Fibroblast of upper back skin (primary cell): ENCODE data around the gene GRID1.
"Not testable (repeated sequence)": the region's sequence is repeated elsewhere in the genome, so short reads cannot be mapped to it uniquely, and the experiment has no call there.

Experiments
- DNase-seq: peaks from one replicate; pipeline ENCODE4 v3.0.0-alpha.2; 2013

GRID1 gene

DNA sequence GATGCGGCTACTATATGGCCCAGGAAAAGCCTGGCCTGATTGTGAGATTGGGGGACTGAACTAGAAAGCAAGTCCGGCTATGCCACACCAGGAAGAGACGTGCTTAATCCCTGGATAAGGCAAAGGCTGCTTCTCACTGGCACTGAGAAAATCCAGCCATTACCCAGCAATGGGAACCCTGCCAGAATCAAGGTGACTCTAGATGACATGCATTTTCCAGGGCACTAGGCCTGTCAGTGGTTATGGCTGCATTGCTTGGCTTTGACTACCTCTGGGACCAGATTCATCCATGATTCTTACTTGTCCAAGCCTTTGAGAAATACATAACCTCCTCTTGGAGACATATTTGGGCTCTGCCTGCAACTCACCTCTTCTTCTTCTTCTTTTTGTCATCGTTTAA, 317.2 kb downstream of the GRID1 start:
- DNase-seq = no peak

DNA sequence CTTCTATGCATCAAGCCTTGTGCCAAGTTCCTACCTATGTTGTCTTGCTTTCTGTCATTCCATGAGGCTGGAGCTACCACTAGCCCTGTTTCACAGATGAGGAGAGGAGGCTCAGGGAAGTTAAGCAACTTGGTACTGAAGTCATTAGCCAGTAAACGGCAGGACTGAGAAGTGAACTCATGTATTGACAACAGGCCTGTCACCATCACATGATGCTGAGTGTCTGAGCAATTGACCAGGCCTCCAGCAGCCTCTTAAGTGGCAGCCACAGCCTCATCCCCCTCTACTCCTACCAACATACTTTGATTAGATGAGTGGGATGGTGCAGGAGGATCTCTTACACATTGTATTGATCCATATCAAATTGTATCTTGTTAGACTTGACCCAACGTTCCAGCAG, 317.6 kb downstream of the GRID1 start:
- no peak for DNase-seq

DNA sequence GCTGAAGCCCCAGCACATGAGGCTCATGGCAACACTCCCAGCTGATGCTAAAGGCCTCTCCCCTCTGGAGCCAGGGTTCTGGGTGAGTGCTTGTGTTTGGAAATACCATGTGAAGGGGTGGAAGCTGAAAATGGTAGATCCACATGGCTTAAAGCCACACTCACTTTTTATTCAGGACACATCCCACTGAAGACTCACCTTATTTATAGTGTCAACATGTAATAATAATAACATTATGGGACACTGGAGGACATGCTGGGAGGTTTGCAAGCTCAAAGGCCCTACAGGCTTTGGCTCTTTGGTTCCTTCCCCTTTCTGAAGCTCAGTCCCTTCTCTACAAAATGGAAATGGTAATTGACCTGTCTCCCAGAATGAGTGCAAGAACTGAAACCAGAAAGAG, 318.0 kb downstream of the GRID1 start:
- DNase-seq = no peak

DNA sequence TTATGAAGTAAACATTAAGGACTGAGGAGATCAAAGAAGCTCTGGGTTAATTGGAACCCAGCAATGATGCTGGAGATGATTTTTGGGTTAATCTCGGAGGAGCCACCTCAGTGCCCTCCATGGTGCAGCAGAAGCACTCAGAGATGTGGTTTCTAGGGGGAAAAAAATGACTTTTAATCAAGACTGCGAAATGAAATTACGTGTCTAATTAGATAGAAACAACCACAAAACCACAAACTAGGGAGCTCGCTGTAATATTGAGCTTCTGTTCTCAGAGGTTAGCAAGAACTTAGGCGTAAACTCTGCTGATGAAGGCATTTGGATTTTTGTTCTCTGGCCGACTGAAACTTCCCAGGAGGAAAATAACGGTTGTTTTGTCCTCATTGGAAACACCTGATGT, 319.0 kb downstream of the GRID1 start:
- no peak for DNase-seq

DNA sequence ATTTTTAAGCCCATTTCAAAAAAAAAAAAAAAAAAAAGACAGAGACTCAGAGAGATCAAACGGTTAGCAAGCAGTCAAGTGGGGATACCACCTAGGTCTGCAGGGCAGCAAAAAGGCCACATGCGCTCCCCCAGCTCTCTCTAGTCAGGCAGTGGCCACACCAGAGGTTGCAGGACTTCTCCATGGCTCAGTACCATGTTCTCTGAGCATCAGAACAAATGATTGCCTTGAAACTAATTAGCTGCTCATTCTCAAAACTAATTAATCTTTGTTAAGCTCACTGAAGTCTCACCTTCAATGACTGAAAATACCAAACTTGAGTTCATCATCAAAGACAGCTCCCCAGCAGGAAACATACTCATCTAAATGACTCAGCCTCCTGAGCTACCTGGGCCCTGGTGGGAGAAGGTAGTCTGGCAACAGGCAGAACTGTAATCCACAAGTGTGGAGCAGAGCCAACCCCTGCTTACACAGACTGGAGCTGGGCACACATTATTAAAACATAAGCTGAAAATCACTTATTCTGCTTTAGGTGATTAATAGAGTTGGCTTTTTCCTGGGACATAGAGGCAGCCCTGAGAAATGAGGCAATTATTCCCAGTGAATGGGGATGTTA, 319.6 kb downstream of the GRID1 start:
- no peak for DNase-seq

DNA sequence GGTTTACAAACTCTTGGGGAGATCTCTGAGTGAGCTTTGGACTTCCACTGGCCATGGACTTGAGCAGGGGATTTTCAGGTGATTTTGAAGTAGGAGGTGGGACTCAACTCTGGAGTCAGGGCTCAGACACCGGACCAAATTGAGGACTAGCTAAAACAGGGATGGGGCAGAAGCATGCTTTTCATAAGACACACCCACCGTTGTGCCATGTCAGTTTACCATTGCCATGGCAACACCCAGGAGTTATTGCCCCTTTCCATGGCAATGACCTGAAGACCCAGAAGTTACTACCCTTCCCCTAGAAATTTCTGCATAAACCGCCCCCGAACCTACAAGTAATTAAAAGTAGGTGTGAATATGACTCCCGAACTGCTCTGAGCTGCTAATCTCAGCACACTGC, 320.7 kb downstream of the GRID1 start:
- DNase-seq = no peak

DNA sequence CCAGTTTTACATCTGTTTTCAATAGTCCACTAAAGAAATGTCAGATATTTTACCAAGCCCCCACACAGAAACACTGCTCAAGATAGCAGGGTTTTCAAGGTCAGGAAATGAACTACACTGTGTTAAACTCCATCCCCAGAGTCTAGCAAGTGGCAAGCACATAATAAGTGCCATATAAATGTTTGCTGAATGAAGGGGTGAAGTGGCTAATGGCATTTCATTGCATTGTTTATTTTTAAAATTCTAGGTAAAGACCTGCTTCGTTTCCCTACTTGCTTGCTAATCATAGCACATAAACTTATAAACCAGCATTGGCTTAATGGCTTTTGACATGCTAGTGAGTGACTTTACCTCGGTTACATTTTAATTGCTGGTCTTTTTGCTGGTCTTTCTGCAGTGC, 322.6 kb downstream of the GRID1 start:
- no peak for DNase-seq

DNA sequence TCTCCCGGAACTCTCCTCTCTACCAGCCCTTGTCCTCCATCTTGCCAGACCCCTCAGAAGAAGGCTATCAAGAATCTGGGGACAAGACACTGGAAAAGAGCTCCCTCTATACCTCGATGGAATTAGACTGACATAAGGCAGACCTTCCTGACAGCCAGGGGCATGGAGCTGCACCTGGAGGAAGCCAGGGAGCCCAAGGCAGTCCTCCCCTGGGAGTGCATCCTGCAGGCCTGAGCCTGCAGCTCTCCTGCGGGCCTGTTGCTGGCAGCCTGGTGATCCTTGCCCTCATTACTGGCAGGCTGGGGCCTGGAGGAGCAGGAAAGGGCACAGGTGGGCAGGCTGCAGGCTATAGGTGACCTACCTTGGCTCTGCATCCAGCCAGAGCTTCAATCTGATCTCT, 323.4 kb downstream of the GRID1 start:
- DNase-seq = no peak

DNA sequence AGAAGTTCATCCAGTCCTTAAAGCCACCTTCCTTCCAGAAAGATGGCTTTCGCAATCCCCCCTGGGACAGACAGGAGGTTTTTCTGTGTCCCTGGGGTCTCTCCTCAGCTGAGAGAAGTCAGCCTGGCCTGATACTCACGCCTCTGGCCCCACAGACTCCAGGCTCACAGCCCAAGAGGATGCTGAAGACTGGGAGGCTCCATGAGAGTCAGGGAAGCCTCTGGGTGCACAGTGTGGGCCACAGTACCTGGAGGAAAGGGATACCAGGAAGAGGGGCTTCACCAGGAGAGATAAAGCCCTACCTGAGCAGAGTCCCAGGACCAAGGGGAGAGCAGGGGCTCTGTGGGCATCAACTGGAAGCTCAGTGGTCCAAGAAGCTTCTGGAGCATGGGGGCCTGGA, 324.4 kb downstream of the GRID1 start:
- DNase-seq = no peak

DNA sequence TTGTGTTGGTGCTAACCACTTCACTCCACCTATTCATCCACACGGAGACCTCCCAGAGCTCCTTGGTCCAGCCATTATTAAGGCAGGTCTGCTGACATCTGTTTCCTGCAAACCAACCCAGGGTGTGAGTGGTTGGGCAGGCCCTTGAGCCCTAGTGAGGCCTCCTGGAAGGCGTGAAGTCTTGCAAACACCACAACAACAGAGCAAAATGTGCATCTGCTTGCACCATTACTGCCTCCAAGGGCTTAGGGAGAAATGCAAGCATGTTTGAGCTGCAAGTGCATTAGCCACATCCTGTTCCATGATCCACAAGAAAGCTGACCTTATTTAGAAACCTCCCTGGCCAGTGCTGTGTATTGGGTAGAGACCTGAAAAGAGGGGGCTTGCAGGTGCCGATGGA, 325.5 kb downstream of the GRID1 start:
- DNase-seq = no peak

DNA sequence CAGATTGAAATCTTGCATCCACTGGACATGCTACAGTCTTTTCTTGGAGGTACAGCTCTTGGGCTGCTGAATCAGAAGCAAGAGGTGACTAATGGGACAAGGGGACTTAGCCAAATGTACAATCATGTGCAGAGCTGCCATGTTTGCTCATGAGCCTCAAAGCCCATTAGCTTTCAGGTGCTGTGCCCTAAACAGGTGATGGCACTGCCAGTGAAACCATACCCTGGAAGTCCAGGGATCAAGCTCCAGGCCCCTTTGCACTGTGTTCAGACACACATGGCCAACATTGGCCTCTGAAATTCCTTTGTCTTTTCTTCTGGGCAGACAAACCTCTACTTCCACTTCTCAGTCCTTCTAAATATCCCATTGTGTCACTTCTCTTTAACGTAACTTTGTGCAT, 328.2 kb downstream of the GRID1 start:
- no peak for DNase-seq

DNA sequence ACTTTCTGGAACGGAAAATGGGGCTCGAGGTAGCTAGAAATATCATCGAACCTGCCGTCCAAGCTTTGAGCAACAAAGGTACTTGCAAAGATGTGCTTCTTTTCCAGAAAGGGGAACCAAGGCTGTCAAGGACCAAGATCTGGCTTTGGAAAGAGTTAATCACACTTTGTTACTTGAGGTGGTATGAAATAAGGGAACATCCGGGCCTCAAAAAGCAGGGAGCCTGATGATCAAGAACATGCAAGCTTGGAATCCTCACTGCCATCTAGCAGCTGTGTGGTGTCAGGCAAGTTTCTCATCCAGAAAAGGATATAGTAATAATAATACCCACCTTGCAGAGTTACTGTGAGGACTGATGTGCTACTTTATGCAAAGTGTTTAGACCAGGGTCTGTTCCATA, 329.5 kb downstream of the GRID1 start:
- no peak for DNase-seq

DNA sequence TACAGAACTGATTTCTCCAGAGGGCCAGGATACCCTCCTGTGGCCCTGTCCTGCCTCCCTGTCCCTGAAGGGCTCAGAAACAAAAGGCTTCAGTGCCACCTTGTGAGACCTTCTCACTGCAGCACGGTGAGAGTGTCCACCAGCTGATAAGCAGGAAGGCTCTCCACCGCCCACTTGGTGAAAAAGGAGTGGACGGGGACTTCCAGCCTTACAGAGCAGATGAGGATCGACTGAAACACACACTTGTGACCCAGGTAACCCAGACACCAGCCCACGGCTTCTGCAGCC, 330.1 kb downstream of the GRID1 start:
- DNase-seq = no peak

DNA sequence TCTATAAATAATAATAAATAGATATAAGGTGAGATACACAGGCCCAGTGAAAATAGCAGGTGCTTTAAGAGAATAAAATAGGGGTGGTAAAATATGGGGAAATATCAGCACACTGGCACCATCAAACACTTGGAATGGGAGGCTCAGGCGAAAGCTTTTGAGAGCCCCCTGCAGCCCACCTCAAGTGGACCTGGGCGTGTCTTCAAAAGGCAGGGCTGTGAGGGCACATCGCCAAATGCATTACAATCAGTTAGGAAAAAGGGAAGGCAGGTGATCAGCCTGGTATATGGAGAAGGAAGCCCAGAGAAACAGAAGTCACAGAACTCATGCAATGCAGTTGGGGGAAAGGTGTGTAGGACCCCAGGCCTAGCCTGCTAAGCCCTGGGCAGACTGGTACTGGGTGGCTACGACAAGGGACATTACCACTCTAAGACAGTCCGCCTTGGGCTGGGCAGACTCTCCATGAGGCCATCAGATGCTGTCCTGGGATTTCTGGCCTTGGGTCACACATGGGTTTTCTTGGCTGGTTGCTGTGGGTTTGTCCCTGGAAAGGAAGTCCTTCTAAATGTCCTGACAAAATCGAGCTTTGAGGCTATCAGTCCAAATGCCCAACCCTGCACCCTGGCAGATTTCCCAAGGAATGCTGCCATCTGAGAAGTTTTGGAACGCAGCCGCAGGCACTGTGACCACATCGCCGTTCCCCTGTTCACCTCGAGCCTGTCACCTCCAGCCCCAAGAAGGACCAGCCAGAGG, 330.6 kb downstream of the GRID1 start:
- DNase-seq = no peak

DNA sequence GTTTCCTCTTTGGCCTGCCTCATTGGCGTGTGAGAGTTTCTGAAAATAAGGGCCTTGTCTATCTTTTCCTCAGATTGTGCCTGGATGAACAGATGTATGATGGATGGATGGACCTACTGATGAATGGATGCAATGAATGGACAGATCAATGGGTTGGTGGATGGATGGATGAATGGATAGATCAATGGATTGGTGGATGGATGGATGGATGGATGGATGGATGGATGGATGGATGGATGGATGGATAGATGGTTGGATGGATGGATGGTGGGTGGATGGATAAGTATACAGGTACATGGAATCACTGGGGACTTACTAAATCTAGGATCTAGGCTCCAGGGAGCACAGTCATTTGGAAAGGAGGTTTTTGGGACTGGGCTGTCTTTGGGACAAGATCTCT, 331.9 kb downstream of the GRID1 start:
- no peak for DNase-seq

DNA sequence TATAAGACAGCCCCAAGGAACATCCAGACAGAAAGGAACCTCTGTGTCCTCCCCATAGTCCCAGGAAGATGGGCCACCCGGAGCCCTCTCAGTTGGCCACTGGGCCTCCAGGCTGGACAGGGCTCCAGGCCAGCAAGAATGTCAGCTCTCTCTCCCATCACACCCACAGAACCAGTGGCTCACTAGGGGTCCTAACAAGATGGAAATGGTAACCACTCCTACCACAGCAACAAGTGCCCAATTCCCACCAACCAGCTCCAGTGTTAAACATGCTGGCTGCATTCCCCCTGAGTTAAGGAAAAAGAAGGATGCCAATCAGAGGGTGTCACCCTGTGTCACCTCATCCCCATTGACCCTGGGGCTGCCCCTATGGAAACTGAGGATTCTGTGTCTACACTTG, 333.0 kb downstream of the GRID1 start:
- no peak for DNase-seq

DNA sequence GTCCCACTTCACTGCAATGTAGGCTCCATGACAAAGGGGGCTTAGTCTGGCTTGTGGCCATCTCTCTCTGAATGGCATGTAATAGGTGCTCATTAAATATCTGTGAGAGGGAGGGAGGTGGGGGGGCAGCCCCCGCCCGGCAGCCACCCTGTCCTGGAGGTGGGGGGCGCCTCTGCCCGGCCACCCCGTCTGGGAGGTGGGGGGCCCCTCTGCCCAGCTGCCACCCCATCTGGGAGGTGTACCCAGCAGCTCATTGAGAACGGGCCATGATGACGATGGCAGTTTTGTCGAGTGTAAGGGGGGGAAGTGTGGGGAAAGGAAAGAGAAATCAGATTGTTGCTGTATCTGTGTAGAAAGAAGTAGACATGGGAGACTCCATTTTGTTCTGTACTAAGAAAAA, 334.5 kb downstream of the GRID1 start:
- DNase-seq = not testable (repeated sequence)

DNA sequence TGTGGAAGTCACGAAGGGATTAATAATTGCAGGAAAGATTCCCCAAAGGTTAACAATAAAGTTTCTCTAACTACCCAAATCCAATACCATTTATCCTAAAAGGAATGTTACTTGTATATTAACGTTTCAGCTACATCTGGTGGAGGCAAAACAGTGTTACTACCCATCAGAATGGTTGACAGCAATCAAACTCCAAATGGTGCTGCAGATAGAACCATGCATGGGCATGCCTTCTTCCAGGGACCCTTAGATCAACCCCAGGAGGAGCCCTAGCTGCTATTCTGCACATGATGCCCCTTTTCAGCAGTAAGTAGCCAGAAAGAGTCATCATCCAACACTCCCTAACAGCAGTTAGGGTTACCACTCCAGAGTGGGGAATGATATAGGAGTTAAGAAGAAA, 336.3 kb downstream of the GRID1 start:
- DNase-seq = no peak

DNA sequence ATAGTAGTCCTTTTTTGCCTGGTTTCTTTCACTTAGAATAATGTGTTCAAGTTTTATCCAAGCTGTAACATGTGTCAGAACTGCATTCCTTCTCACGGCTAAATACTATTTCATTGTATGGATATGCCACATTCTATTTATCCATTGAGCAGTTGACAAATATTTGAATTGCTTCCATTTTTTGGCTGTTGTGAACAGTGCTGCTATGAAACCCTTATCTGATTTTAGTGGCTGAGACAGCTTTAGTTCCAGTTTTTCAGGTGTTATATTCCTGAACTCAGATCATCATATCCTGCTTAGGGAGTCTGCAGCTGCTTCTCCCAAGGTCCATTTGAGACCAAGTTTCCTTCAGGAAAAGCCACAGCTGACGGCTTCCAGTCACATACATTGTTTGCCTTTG, 339.2 kb downstream of the GRID1 start:
- DNase-seq = no peak

DNA sequence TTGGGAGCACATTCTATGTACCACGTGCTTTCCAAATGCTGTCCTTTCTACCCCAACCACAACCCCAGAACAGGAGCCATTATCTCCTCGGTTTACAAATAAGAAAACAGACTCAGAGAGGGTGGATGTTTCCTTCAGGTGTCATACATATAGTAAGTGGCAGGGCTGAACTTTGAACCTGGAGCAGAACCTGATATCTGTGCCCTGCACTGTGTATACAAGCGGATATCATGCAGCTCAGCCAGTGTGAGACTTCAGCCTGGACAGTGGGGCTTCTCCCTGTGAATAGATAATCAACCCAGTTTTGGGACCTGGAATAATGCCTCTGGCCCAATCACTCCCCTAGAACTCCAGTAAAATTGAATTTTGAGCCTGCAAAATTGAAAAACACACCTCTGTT, 341.1 kb downstream of the GRID1 start:
- DNase-seq = no peak

DNA sequence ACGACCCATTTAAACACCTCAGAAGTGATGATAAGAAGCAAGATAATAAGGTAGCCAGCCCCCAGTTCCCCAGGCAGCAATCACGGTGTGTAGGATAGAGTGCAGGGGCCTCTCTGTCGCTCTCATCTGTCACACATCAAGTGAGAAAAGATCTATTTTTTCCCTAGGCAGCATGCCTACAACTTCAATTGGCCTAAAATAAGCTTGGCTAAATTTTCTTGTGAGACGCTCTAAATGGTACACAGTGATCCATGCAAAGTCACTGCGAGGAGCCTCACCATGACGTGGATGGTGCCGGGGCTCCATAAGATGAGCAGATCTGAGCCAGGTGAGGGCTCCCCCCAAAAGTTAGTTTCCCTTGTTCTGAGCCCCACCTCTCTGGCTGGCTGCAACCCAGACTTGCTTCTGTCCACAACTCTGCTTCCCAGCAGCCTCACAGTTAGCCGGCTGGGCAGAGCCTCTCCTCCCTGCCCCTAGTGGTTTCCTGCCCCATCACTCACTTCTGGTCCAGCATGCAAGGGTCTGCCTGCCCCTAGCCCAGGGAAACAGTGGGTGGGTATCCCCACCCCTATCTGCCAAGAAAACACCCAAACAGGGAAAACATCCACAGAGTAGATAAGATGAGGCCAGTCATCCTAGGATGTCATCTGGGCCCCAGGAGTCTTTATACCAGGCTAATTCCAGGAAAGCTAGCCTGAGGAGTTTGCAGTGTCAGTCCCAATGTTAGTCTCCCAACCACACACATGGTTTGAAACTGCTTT, 342.1 kb downstream of the GRID1 start:
- no peak for DNase-seq

DNA sequence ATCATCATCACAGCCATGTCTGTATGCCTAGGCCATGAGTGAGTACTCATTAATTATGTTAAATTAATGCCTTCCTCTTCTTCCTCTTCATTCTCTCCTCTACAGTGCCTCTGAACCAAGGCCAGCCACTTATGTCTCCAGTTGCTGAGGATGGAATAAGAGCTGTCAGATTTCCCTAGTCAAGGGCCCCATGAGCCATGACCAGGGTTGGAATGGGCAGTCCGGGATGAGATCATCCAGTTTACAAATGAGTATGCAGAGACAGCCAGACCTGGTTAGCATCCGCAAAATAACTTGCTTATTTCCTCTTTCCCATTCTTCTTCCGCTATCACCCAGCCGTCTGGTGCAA, 342.7 kb downstream of the GRID1 start:
- no peak for DNase-seq

DNA sequence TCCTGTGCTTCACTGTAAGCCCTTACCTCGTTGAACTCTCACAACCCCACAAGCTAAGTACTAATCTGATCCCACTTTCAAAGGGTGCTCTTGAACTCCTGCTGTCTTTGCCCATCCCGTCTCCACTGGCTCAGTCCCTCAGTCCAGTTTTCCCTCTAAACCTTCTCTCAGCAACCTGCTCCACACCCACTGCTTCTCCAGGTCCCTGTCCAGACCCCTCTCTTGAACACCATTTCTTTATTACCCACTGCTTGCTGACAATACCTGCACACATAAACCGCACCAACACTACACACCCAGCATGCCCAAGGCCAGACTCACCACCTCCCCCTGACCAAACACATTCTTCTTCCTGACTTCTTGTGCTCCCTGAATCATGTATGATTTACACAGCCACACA, 343.3 kb downstream of the GRID1 start:
- DNase-seq = no peak

DNA sequence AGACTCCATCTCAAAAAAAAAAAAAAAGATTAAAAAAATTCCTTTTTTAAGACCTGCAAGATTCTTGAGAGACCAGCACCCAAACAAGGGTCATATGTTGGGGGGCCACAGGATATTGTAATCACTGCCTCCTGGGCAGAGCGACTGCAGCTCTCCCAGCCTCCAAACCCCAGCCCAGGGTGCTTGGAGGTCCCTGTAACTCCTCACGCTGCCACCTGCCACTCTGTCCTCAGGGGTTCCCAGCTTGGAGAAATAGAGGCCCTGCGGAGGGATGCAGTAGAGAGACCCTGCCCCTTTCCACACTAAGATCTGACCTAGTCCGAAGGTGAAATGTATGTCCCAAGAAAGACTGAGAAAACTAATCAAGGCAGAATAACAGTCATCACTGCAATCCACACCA, 343.7 kb downstream of the GRID1 start:
- DNase-seq = no peak

DNA sequence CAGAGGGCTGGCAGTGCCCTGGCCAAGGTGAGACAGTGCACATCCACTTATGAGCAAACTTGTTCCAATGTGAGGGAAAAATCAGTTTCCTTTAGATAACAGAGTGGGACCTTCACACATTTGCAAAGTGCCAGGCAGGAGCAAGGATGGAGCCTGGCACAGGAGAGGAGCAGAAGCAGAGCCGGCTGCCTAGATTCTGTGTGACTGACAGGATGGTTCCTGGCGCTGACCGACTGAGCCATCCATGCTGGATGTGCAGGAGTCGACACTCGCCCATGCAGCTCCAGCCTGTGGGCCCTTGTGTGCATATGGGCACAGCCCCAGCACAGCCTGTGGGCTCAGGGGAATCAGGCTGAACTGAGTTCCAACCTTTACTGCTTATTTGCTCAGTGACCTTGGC, 346.5 kb downstream of the GRID1 start:
- no peak for DNase-seq
